Measurements from ENCODE around the gene SLC41A2. TPM values are rescaled to one million over a fixed set of nuclear protein-coding genes. Genes with fewer than 3 reads are reported as not detected.

The SLC41A2 gene
- total RNA-seq, 1 experiment from 2014 or later = 2.1 TPM

DNA sequence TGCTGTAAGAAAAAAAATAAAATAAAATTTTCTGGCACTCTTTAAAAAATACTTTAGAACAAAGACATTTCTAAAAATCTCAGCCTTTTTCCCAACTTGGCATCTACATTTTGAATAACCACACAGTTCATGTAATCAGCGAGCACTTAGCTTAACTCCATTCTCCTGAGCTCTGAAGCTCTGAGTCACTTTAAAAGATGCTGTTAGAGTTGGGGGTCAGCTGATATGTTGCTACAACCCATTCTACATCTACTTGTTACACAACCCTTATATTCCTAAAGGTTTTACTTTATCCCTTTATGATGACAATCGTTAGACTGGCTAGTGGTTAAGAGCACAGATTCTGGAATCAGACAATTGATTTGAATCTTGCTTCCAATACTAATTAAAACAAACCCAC lies 48.3 kb downstream of the SLC41A2 start:
- Histone ChIP-seq H3K9ac (ENCODE audit: low read length) (no peak overlapping the region), H3K4me3 (ENCODE audit: low read length) (no peak overlapping the region), H4K20me1 (ENCODE audit: insufficient read depth, low read depth, low read length) (no peaks in the 10 kb centered on the region), H3K9me3 (ENCODE audit: low read length) (no peaks in the 10 kb centered on the region), H3K4me2 (ENCODE audit: low read depth, low read length, poor library complexity, severe bottlenecking) (no peak overlapping the region), H3K27me3 (ENCODE audit: low read length) (no peaks in the 10 kb centered on the region), H3K9me2 (replicated peaks; ENCODE audit: insufficient read depth, low read length) (no peaks in the 10 kb centered on the region), H2AFZ (ENCODE audit: low read length) (no peak overlapping the region), H3K4me1 (ENCODE audit: low read length) (no peaks in the 10 kb centered on the region), H3K36me3 (ENCODE audit: insufficient read depth, low read length) (no peaks in the 10 kb centered on the region), H3K79me2 (ENCODE audit: low read length) (no peaks in the 10 kb centered on the region), H3K27ac (ENCODE audit: low read length) (no peak overlapping the region)
- no peak for DNase-seq

Other genes starting within 250 kb of the SLC41A2 start
- 11.6 and 21.4 TPM in 2 replicates for gene NOPCHAP1, start 28.0 kb upstream of the SLC41A2 start, total RNA-seq (2014; rRNA removed; shearing (Covaris generic); ENCODE audit: low replicate concordance)
- gene ALDH1L2, start 126.2 kb upstream of the SLC41A2 start, total RNA-seq (2014; rRNA removed; shearing (Covaris generic); ENCODE audit: low replicate concordance) = not detected in 2 replicates
- gene WASHC4, start 149.4 kb upstream of the SLC41A2 start, total RNA-seq (2014; rRNA removed; shearing (Covaris generic); ENCODE audit: low replicate concordance) = 67.1 and 93.0 TPM in 2 replicates